ENCODE results near the gene SPTLC2.
"Not testable (repeated sequence)": the region's sequence is repeated elsewhere in the genome, so short reads cannot be mapped to it uniquely, and the experiment has no call there.

SPTLC2 gene

GRCh38 chr14:77547512-77548180 lies 68.8 kb downstream of the SPTLC2 start:
- no peak for DNase-seq (ENCODE audit: low read depth in 2 of 2)

- DNase-seq (ENCODE audit: low read depth in 2 of 2): not testable (repeated sequence)
Observed at GRCh38 chr14:77545171-77545570, 71.3 kb downstream of the SPTLC2 start.

- DNase-seq (ENCODE audit: low read depth in 2 of 2): no peak
Observed at GRCh38 chr14:77544571-77544970, 71.9 kb downstream of the SPTLC2 start.

GRCh38 chr14:77543637-77544334 lies 72.7 kb downstream of the SPTLC2 start:
- DNase-seq (ENCODE audit: low read depth in 2 of 2): no peak

- DNase-seq (ENCODE audit: low read depth in 2 of 2): no peak
Observed at GRCh38 chr14:77543240-77543551, 73.2 kb downstream of the SPTLC2 start.

- DNase-seq (ENCODE audit: low read depth in 2 of 2): no peak
Observed at GRCh38 chr14:77542421-77543239, 73.8 kb downstream of the SPTLC2 start.

- no peak for DNase-seq (ENCODE audit: low read depth in 2 of 2)
Observed at GRCh38 chr14:77541905-77542304, 74.5 kb downstream of the SPTLC2 start.

- DNase-seq (ENCODE audit: low read depth in 2 of 2): not testable (repeated sequence)
Observed at GRCh38 chr14:77536951-77537350, 79.5 kb downstream of the SPTLC2 start.

GRCh38 chr14:77531071-77531470 lies 85.4 kb downstream of the SPTLC2 start:
- no peak for DNase-seq (ENCODE audit: low read depth in 2 of 2)

- no peak for DNase-seq (ENCODE audit: low read depth in 2 of 2)
Observed at GRCh38 chr14:77529963-77530362, 86.5 kb downstream of the SPTLC2 start.

- no peak for DNase-seq (ENCODE audit: low read depth in 2 of 2)
Observed at GRCh38 chr14:77529213-77529612, 87.2 kb downstream of the SPTLC2 start.

GRCh38 chr14:77528701-77529100 lies 87.7 kb downstream of the SPTLC2 start:
- DNase-seq (ENCODE audit: low read depth in 2 of 2): not testable (repeated sequence)

GRCh38 chr14:77526266-77526665 lies 90.2 kb downstream of the SPTLC2 start:
- DNase-seq (ENCODE audit: low read depth in 2 of 2): no peak

GRCh38 chr14:77524536-77524935 lies 91.9 kb downstream of the SPTLC2 start:
- DNase-seq (ENCODE audit: low read depth in 2 of 2): no peak

GRCh38 chr14:77523109-77523508 lies 93.3 kb downstream of the SPTLC2 start:
- no peak for DNase-seq (ENCODE audit: low read depth in 2 of 2)

- DNase-seq (ENCODE audit: low read depth in 2 of 2): no peak
Observed at GRCh38 chr14:77520555-77520954, 95.9 kb downstream of the SPTLC2 start.

- no peak for DNase-seq (ENCODE audit: low read depth in 2 of 2)
Observed at GRCh38 chr14:77516126-77516525, 100.3 kb downstream of the SPTLC2 start.

- DNase-seq (ENCODE audit: low read depth in 2 of 2): no peak
Observed at GRCh38 chr14:77511486-77512162, 104.8 kb downstream of the SPTLC2 start.

GRCh38 chr14:77509366-77509765 lies 107.1 kb downstream of the SPTLC2 start:
- DNase-seq (ENCODE audit: low read depth in 2 of 2): no peak

- no peak for DNase-seq (ENCODE audit: low read depth in 2 of 2)
Observed at GRCh38 chr14:77508876-77509275, 107.6 kb downstream of the SPTLC2 start.

- no peak for DNase-seq (ENCODE audit: low read depth in 2 of 2)
Observed at GRCh38 chr14:77508249-77508648, 108.2 kb downstream of the SPTLC2 start.

- DNase-seq (ENCODE audit: low read depth in 2 of 2): no peak
Observed at GRCh38 chr14:77507762-77508161, 108.7 kb downstream of the SPTLC2 start.

Measured in stimulated activated CD8-positive, alpha-beta memory T cell treated with anti-CD3 and anti-CD28 coated beads, Interleukin-2, amount 100 ng/mL, for 48 hours (primary cell).